ENCODE data around the gene IPO5. TPM values are rescaled to one million over a fixed set of nuclear protein-coding genes. Genes with fewer than 3 reads are reported as not detected.
A peak's percentile ranks its signal among the peaks of the same experiment; 100 is the strongest.

The IPO5 gene
- total and polyA plus RNA-seq, 2 of the 8 experiments (the other 6 are each of a cell fraction or from before 2014, with no cell fraction given): 143 to 410 TPM

GRCh38 chr13:98052412-98052811 lies 98.9 kb downstream of the IPO5 start:
- H3K14ac ChIP-seq (ENCODE audit: insufficient read length): no peak overlapping the region
- no peak overlapping the region for H3K56ac ChIP-seq (replicated peaks; ENCODE audit: insufficient read length, low read depth, low read length)
- H3K36me3 ChIP-seq (ENCODE audit: control insufficient read depth in 2 of 4, insufficient read depth in 4 of 4, low read length in 3 of 4): no peaks in the 10 kb centered on the region
- no peak overlapping the region for H3K23ac ChIP-seq (ENCODE audit: insufficient read length)
- no peak for FAIRE-seq
- H3K9me3 ChIP-seq (ENCODE audit: insufficient read depth in 2 of 2, low read depth in 1 of 2, low read length in 1 of 2): 0 out of 4 replicates have a peak, but pooled peaks cover 0 to 3% of the 10 kb centered on the region in 2 experiments
- H3K23me2 ChIP-seq (ENCODE audit: low read depth, low read length): peaks cover 4% of the 10 kb centered on the region; the same call in 1 of the 2 replicates
- H2BK120ac ChIP-seq (replicated peaks; ENCODE audit: low read depth, low read length): no peak overlapping the region
- H2BK15ac ChIP-seq (ENCODE audit: low read length): no peak overlapping the region
- no peak overlapping the region for H3K4me2 ChIP-seq (ENCODE audit: insufficient read depth in 1 of 2, low read depth in 2 of 2, low read length in 2 of 2)
- H2BK5ac ChIP-seq (ENCODE audit: low read depth, low read length): no peak overlapping the region
- H2BK20ac ChIP-seq (ENCODE audit: low read length): no peak overlapping the region
- no peak overlapping the region for H3K9ac ChIP-seq (replicated peaks in 1 of 4; ENCODE audit: extremely low read depth in 1 of 4, low read depth in 3 of 4, low read length in 3 of 4)
- DNase-seq (ENCODE audit: low read depth in 1 of 2, low spot score in 2 of 2): no peak
- H3K27ac ChIP-seq (ENCODE audit: low read depth, low read length): no peak overlapping the region
- H3K18ac ChIP-seq (ENCODE audit: extremely low read depth, low read length): no peak overlapping the region
- H3K27me3 ChIP-seq (replicated peaks in 1 of 4; ENCODE audit: control insufficient read depth in 3 of 4, extremely low read depth in 1 of 4, insufficient read depth in 3 of 4, low read length in 3 of 4): 0 out of 7 replicates have a peak, but pooled peaks cover 0 to 3% (median 0%) of the 10 kb centered on the region in 4 experiments
- no peak overlapping the region for H4K8ac ChIP-seq (ENCODE audit: extremely low read depth, insufficient read depth, low read length)
- peaks cover 0 to 4% of the 10 kb centered on the region in 2 experiments for H4K20me1 ChIP-seq (replicated peaks in 1 of 2; ENCODE audit: control insufficient read depth in 1 of 2, insufficient read depth in 2 of 2, low read length in 2 of 2)
- CTCF ChIA-PET (ENCODE audit: partially characterized antibody): interaction anchor here (0.6 kb wide), 1 partner anchor 14 kb away, joined by 4 read pairs; no protein-coding TSS in a partner anchor
- whole genome bisulfite sequencing, 2 experiments (ENCODE audit: extremely low coverage in 1 of 2, insufficient coverage in 1 of 2, insufficient read length in 1 of 2, insufficient replicate concordance in 2 of 2, low coverage in 1 of 2, low lambda C conversion rate in 2 of 2, missing lambda C conversion rate in 1 of 2): 88% methylated on average over 6 of the region's 6 CpGs; no CpG with 5 or more reads in 1 of the 2 experiments
- H4K5ac ChIP-seq (ENCODE audit: insufficient read length, low read depth, low read length): no peak overlapping the region
- no peaks in the 10 kb centered on the region for H3K79me1 ChIP-seq (ENCODE audit: low read depth, low read length)
- TF ChIP-seq SP1 (IDR thresholded peaks at IDR 0.05; ENCODE audit: low read depth, low read length): no peak
- 0 out of 2 replicates have a peak, but pooled peaks have one; percentile 41 for TF ChIP-seq KDM1A (IDR thresholded peaks at IDR 0.05; ENCODE audit: borderline replicate concordance, low read length)
- no peak overlapping the region for H2BK12ac ChIP-seq (ENCODE audit: low read depth, low read length)
- H3K4me1 ChIP-seq (replicated peaks in 1 of 4; ENCODE audit: control insufficient read depth in 3 of 4, insufficient read depth in 4 of 4, low read length in 3 of 4): peaks cover 0 to 5% (median 1%) of the 10 kb centered on the region in 4 experiments; a peak in 1 of 7 replicates
- H3K79me2 ChIP-seq (ENCODE audit: control insufficient read depth in 1 of 2, insufficient read depth in 2 of 2, low read length in 2 of 2): no peaks in the 10 kb centered on the region
- H2AFZ ChIP-seq (ENCODE audit: low read length): no peak overlapping the region
- no peak overlapping the region for H4K91ac ChIP-seq (replicated peaks; ENCODE audit: insufficient read length, low read length)
- no peak overlapping the region for H3K4me3 ChIP-seq (ENCODE audit: extremely low read depth in 1 of 4, insufficient read depth in 2 of 4, low read depth in 3 of 4, low read length in 4 of 4)
- POLR2A ChIA-PET (ENCODE audit: partially characterized antibody): no interaction called here
- H2AK5ac ChIP-seq (ENCODE audit: low read depth, low read length): no peak overlapping the region
- H3K4ac ChIP-seq (replicated peaks; ENCODE audit: insufficient read length, low read depth, low read length): no peak overlapping the region
